ENCODE measurements around the gene ERO1B.
"Not testable (repeated sequence)": the region's sequence is repeated elsewhere in the genome, so short reads cannot be mapped to it uniquely, and the experiment has no call there.

DNA sequence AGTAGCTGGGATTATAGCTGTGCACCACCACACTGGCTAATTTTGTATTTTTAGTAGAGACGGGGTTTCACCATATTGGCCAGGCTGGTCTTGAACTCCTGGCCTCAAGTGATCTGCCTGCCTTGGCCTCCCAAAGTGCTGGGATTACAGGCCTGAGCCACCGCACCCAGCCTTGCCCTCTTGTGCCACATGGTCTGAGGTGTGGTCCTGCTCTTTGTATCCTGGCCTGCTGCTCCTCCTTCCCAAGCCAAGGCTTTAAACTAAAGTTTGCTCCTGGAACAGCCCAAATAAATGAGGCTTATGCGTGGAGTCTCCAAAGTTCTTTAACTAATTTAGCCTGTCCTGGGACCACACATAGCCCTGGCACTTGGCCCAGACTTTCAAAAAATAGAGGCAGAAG is 49.7 kb upstream of the ERO1B start:
- TF ChIP-seq, protein P1, sequence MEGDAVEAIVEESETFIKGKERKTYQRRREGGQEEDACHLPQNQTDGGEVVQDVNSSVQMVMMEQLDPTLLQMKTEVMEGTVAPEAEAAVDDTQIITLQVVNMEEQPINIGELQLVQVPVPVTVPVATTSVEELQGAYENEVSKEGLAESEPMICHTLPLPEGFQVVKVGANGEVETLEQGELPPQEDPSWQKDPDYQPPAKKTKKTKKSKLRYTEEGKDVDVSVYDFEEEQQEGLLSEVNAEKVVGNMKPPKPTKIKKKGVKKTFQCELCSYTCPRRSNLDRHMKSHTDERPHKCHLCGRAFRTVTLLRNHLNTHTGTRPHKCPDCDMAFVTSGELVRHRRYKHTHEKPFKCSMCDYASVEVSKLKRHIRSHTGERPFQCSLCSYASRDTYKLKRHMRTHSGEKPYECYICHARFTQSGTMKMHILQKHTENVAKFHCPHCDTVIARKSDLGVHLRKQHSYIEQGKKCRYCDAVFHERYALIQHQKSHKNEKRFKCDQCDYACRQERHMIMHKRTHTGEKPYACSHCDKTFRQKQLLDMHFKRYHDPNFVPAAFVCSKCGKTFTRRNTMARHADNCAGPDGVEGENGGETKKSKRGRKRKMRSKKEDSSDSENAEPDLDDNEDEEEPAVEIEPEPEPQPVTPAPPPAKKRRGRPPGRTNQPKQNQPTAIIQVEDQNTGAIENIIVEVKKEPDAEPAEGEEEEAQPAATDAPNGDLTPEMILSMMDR (IDR thresholded peaks at IDR 0.05; ENCODE audit: low read length) = not testable (repeated sequence)
- not testable (repeated sequence) for TF ChIP-seq EZH2 (IDR thresholded peaks at IDR 0.05; ENCODE audit: borderline replicate concordance, low read length)

Data from OCI-LY1 (cell line).